ENCODE data around the gene ATG7.

GRCh38 chr3:11498177-11498576 is 226.0 kb downstream of the ATG7 start:
- no peak for TF ChIP-seq CTCF (IDR thresholded peaks at IDR 0.05; ENCODE audit: borderline replicate concordance, extremely low read depth, low read length, poor library complexity, severe bottlenecking)
- no peak for TF ChIP-seq EZH2 (IDR thresholded peaks at IDR 0.05; ENCODE audit: borderline replicate concordance, low read depth, low read length, severe bottlenecking)
